Activated naive CD4-positive, alpha-beta T cell treated with anti-CD3 and anti-CD28 coated beads, Interleukin-2, amount 50 U/mL, for 72 hours (primary cell): ENCODE data around the gene PHETA2. TPM values are rescaled to one million over a fixed set of nuclear protein-coding genes. Genes with fewer than 3 reads are reported as not detected.
"Not testable (repeated sequence)": the region's sequence is repeated elsewhere in the genome, so short reads cannot be mapped to it uniquely, and the experiment has no call there.

Experiments used
- ATAC-seq, 2 donors: fragments of 150-1000 bp; cut with Tn5 transposase; 2 replicates each; pipeline ENCODE4 v1.10.0; 2021; ENCODE audit warnings: mild to moderate bottlenecking in 2 of 2, moderate library complexity in 2 of 2
- DNase-seq, 2 donors: peaks; one replicate each; pipeline ENCODE4 v3.0.0; 2021 to 2022; ENCODE audit warnings: low spot score in 2 of 2
- H3K27ac Mint-ChIP-seq, 2 donors: one replicate each; pipeline ENCODE4 v1.8.0; 2022; ENCODE audit warnings: mild to moderate bottlenecking in 2 of 2, mixed read lengths in 2 of 2
- H3K36me3 Mint-ChIP-seq, 2 donors: one replicate each; pipeline ENCODE4 v1.8.0; 2022; ENCODE audit warnings: mixed read lengths in 2 of 2
- H3K9me3 Mint-ChIP-seq, 2 donors: one replicate each; pipeline ENCODE4 v1.8.0; 2022; ENCODE audit warnings: mixed read lengths in 2 of 2
- total RNA-seq, 2 donors: library from RNA; stranded (reverse); gene quantifications; one replicate each; pipeline ENCODE4 v1.2.3, GENCODE V29; 2022

PHETA2 gene
- total RNA-seq, 2 donors from 2014 or later: 2.1 to 2.2 TPM

GRCh38 chr22:42079319-42080251, 5.5 kb downstream of the PHETA2 start, which contains the start of gene SMDT1:
SMDT1 (plus strand) TSS chr22:42079700; CDS start chr22:42079769, 69 bp downstream.
- peak within 1 kb of the TSS; percentile 98 to 99 for H3K27ac Mint-ChIP-seq
- peak; percentile 98 to 99 for DNase-seq
- ATAC-seq: peak; percentile 89 to 92
- H3K36me3 Mint-ChIP-seq: peaks cover 13 to 26% of the 10 kb centered on the region in 2 donors
- H3K9me3 Mint-ChIP-seq: no peaks in the 10 kb centered on the region

GRCh38 chr22:42080287-42080686, 6.2 kb downstream of the PHETA2 start:
- DNase-seq (no peak), ATAC-seq (no peak)
- Mint-ChIP-seq H3K27ac (peak overlapping the region; percentile 98 to 99), H3K9me3 (no peaks in the 10 kb centered on the region), H3K36me3 (peaks cover 13 to 21% of the 10 kb centered on the region in 2 donors)

- Mint-ChIP-seq H3K27ac (peak overlapping the region in 1 of 2 donors; percentile 23), H3K36me3 (peaks cover 13 to 25% of the 10 kb centered on the region in 2 donors), H3K9me3 (no peaks in the 10 kb centered on the region)
- DNase-seq (no peak), ATAC-seq (no peak)
These were observed 9.1 kb downstream of the PHETA2 start for GRCh38 chr22:42083119-42083518.

DNA sequence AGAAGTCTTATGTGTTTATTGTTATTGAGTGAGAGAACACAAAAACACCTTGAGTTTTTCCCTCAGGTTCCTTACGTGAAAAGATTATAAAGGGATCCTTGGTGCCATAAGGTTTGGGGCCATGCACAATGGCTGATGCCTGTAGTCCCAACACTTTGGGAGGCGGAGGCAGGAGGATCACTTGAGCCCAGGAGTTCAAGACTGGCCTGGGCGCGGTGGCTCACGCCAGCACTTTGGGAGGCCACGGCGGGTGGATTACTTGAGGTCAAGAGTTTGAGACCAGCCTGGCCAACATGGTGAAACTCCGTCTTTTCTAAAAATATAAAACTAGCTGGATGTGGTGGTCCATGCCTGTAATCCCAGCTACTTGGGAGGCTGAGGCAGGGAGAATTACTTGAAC, 10.8 kb downstream of the PHETA2 start:
- Mint-ChIP-seq H3K36me3 (peaks cover 23 to 39% of the 10 kb centered on the region in 2 donors), H3K27ac (no peak overlapping the region), H3K9me3 (no peaks in the 10 kb centered on the region)
- DNase-seq (no peak), ATAC-seq (no peak)

DNA sequence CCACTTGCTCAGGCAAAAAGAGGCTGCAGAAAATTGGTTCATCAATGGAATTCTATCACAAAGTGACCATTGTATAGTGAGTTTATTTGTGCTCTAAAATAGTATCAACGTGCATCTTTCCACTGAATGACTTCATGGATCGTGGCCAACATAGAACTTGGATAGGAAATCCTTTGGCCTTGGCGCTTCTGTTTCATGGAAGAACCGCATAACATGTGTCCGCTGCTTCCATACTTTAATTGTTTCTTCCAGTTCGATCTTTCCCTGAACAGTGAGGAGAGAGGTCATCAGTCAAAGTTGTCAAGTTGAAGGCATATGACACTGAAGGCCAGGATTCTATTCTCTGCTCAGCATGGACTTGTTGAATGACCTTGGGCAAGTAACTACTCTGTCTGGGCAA, 12.0 kb downstream of the PHETA2 start:
- Mint-ChIP-seq H3K27ac (no peak overlapping the region), H3K9me3 (no peaks in the 10 kb centered on the region), H3K36me3 (peaks cover 26 to 47% of the 10 kb centered on the region in 2 donors)
- ATAC-seq (no peak), DNase-seq (no peak)

- ATAC-seq (peak; percentile 93 to 97), DNase-seq (peak; percentile 96 to 100)
- peaks cover 20 to 32% of the 10 kb centered on the region in 2 donors for H3K36me3 Mint-ChIP-seq
- peak within 1 kb of the TSS; percentile 99 to 100 for H3K27ac Mint-ChIP-seq
- H3K9me3 Mint-ChIP-seq: no peaks in the 10 kb centered on the region
These were observed 16.8 kb downstream of the PHETA2 start, which contains the start of gene NDUFA6 for GRCh38 chr22:42090596-42091454. NDUFA6 (minus strand) TSS chr22:42090772; CDS start chr22:42090744, 28 bp downstream.

DNA sequence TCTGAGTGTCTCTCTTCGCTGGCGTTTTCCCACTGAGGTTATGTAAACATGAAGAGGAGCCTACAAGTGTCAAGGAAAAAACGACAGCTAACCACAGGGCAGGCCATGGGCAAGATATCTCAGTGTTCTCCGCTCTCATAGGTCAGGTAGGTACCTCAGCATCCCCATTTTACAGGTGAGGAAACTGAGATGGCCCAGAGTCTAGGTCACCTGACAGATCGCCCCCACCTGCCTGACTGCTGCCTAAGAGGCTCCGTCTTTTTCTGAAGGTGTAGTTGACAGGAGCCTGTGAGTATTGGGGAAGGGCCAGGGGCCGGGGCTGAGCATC, 17.4 kb downstream of the PHETA2 start:
- Mint-ChIP-seq H3K36me3 (peaks cover 20 to 28% of the 10 kb centered on the region in 2 donors), H3K27ac (peak overlapping the region; percentile 74 to 100), H3K9me3 (no peaks in the 10 kb centered on the region)
- no peak for DNase-seq
- no peak for ATAC-seq

DNA sequence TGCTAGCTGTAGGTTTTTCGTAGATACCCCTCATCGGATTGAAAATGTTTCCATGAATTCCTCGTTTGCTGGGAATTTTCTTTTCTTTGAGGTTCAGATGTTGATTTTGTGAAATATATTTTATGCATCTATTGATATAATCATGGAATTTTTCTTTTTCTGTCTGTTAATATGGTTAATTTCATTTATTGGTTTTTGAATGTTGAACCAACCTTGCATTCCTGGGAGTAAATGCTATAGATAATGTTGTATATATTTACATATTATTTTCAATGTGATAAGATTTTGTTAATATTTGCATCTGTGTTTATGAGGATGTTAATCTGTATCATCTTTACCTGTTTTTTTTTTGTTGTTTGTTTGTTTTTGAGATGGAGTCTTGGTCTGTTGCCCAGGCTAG, 27.2 kb downstream of the PHETA2 start:
- ATAC-seq (no peak), DNase-seq (no peak)
- Mint-ChIP-seq H3K27ac (no peak overlapping the region), H3K9me3 (peaks cover 8 to 19% of the 10 kb centered on the region in 2 donors), H3K36me3 (peaks cover 21 to 53% of the 10 kb centered on the region in 2 donors)

DNA sequence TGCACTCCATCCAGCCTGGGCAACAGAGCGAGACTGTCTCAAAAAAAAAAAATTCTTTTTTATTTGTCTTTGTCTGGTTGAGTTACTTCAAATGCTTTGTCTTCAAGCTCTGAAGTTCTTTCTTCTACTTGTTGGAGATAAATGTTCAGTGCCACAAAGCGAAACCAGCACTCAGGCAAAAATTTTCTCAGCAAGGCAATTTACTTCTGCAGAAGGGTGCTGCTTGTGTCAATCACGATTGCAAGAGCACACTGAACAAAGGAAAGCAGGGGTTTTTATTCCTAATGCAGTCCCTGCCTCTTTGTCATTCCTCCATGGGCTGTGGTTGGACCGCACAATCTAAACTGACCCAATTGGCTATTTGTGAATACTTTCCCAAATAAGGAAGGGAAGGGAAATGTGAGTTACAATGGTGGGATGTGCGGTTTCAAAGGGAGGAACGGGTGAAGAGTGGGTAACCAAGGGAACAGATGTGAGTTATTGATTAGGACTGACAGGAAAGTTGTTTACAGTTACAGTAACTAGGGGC, 30.3 kb downstream of the PHETA2 start:
- not testable (repeated sequence) for ATAC-seq, H3K27ac Mint-ChIP-seq
- peaks cover 17 to 49% of the 10 kb centered on the region in 2 donors for H3K36me3 Mint-ChIP-seq

DNA sequence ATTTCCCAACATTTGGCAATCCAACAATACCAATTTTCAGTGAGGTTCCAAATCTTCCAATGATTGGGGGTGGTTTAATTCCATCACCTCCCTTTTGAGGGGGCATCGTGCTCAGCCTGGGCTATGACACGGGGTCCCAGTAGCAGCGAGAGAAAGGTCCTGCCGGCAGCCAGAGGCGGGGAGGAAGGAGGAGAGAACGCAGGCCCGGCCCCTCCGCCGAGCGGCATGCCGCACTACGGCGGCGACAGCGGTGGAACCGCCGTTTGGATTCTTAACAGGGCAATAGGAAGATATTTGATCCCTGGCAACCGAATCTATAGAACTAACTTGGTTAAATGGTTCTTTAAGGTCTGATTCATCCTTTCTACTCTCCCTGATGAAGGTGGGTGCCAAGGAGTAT, 34.8 kb downstream of the PHETA2 start:
- H3K27ac Mint-ChIP-seq: no peak overlapping the region
- DNase-seq (no peak), ATAC-seq (no peak)
- H3K9me3 Mint-ChIP-seq: peaks cover 8 to 13% of the 10 kb centered on the region in 2 donors
- H3K36me3 Mint-ChIP-seq: peaks cover 13 to 18% of the 10 kb centered on the region in 2 donors

More for the DNA sequence above, 30.3 kb downstream of the PHETA2 start:
- peaks cover 8 to 16% of the 10 kb centered on the region in 2 donors for H3K9me3 Mint-ChIP-seq
- DNase-seq: not testable (repeated sequence)

DNA sequence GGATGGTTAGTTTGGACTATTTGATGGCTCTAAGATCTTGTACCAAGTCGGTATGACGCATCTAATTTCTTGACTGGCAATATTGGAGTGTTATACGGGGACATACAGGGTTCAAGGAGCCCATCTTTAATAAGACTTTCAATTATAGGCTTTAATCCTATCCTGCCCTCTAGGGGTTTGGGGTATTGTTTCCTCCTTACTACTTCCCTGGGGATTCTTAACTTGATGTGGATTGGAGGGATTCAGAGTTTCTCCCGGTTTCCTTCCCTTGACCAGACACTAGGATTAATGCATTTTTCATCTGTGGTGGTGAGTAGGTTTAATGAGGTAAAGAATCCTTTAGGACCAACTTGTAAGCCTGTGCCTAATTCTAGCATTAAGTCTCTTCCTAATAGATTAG, 37.8 kb downstream of the PHETA2 start:
- H3K9me3 Mint-ChIP-seq: peaks cover 10 to 14% of the 10 kb centered on the region in 2 donors
- H3K36me3 Mint-ChIP-seq: peaks cover 12 to 23% of the 10 kb centered on the region in 2 donors
- ATAC-seq (no peak), DNase-seq (no peak)
- no peak overlapping the region for H3K27ac Mint-ChIP-seq

DNA sequence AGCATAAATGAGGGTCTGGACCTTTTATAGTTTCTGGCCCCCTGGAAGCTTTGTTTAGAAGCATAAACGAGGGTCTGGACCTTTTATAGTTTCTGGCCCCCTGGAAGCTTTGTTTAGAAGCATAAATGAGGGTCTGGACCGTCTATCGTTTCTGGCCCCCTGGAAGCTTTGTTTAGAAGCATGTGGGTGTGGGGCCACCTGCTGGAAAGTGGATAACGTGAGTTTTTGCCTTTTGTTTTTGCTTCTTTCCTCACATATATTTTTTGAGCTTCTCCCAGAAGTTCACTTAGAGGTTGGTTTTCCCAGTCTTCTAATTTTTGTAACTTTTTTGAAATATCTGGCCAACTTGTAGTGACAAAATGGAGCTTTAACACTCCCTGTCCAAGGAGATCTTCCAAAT, 38.7 kb downstream of the PHETA2 start:
- Mint-ChIP-seq H3K36me3 (peaks cover 12 to 28% of the 10 kb centered on the region in 2 donors), H3K9me3 (peaks cover 10 to 17% of the 10 kb centered on the region in 2 donors)
- H3K27ac Mint-ChIP-seq, ATAC-seq, DNase-seq: not testable (repeated sequence)

DNA sequence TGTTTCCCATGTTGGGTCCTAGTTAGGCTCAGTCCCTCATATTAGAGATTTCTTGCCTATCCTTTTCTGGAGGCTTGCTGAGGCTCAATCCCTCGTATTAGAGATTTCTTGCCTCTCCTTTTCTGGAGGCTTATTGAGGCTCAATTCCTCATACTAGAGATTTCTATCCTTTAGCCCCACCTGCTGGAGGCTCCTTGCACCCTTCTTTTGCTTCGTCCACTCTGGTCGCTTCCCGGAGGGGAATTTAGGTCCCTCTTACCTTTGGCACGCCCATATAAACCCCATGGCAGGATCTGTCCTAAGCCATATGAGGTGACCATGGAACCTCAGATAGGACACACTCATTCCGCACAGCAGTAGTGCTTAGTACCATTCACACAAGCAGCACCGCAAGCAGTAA, 40.7 kb downstream of the PHETA2 start:
- no peak for DNase-seq
- H3K36me3 Mint-ChIP-seq: peaks cover 12 to 28% of the 10 kb centered on the region in 2 donors
- H3K27ac Mint-ChIP-seq: no peak overlapping the region
- peaks cover 10 to 17% of the 10 kb centered on the region in 2 donors for H3K9me3 Mint-ChIP-seq
- ATAC-seq: no peak

- H3K27ac Mint-ChIP-seq, DNase-seq, ATAC-seq: not testable (repeated sequence)
- peaks cover 10 to 17% of the 10 kb centered on the region in 2 donors for H3K9me3 Mint-ChIP-seq
- peaks cover 12 to 28% of the 10 kb centered on the region in 2 donors for H3K36me3 Mint-ChIP-seq
These were observed 41.4 kb downstream of the PHETA2 start for GRCh38 chr22:42115420-42115830.

DNA sequence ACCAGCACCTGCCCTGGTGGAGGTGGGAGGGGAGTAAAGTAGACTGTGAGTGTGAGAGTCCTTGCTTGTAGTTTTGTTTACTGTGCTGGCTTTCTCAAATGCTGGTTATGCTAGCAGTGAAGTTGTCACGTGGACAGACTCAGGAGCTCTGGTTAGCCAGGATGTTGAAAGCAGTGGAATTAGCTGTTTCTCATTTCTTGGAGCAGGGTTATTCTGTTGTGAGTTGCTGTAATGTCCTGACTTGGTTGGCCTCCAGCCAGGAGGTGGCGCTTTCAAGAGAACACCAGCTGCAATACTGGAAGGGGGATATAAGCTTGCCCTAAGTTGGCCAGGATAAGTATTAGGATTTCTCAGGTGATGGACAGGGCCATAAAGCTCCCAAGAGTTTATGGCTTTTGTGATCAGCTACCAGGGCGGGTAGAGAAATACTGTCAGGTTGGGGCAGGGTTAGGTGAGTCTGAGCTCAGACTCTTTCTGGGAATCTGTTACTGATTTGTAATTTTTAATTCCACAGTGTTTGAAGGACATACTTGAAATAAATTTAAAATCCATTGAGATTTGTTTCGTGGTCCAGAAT, 42.9 kb downstream of the PHETA2 start:
- peaks cover 10 to 19% of the 10 kb centered on the region in 2 donors for H3K9me3 Mint-ChIP-seq
- no peak overlapping the region for H3K27ac Mint-ChIP-seq
- no peak for ATAC-seq
- DNase-seq: no peak
- peaks cover 12 to 30% of the 10 kb centered on the region in 2 donors for H3K36me3 Mint-ChIP-seq
